Natural killer cell (primary cell): Measurements from ENCODE around the gene MSMB. TPM values are rescaled to one million over a fixed set of nuclear protein-coding genes. Genes with fewer than 3 reads are reported as not detected.
A peak's percentile ranks its signal among the peaks of the same experiment; 100 is the strongest.

Experiments used
- ATAC-seq, 3 donors: fragments of 150-1000 bp in 2 of 3; fragments of 200-7000 bp in 1 of 3; cut with Tn5 transposase; 1 replicate in 1 of 3; 2 replicates in 2 of 3; pipeline ENCODE4 v1.10.0; 2021; ENCODE audit warnings: mild to moderate bottlenecking in 2 of 3, moderate library complexity in 2 of 3
- DNase-seq, 2 donors: peaks; one replicate each; pipeline versions ENCODE4 v3.0.0 to v3.0.0-alpha.2; 2013 to 2021; ENCODE audit warnings: mixed read lengths in 1 of 2
- H3K27ac ChIP-seq: one replicate; pipeline ENCODE4 v1.5.1; 2013; ENCODE audit warnings: mild to moderate bottlenecking, low read length
- H3K27me3 ChIP-seq: one replicate; pipeline ENCODE4 v1.6.1; 2013; ENCODE audit warnings: low read length; ENCODE audit not compliant: control insufficient read depth, insufficient read depth
- H3K36me3 ChIP-seq: one replicate; pipeline ENCODE4 v1.6.1; 2013; ENCODE audit warnings: low read length; ENCODE audit not compliant: control insufficient read depth, insufficient read depth
- H3K4me1 ChIP-seq: one replicate; pipeline ENCODE4 v1.6.1; 2013; ENCODE audit warnings: low read length; ENCODE audit not compliant: control insufficient read depth, insufficient read depth
- H3K4me3 ChIP-seq: one replicate; pipeline ENCODE4 v1.5.1; 2013; ENCODE audit warnings: low read length
- H3K9me3 ChIP-seq: one replicate; pipeline ENCODE4 v1.6.1; 2013; ENCODE audit warnings: low read length; ENCODE audit not compliant: control insufficient read depth, insufficient read depth
- H3K27ac Mint-ChIP-seq, 2 donors: one replicate each; pipeline ENCODE4 v1.8.0; 2022; ENCODE audit warnings: mild to moderate bottlenecking in 2 of 2, mixed read lengths in 2 of 2, moderate library complexity in 1 of 2
- H3K27me3 Mint-ChIP-seq, 2 donors: one replicate each; pipeline ENCODE4 v1.8.0; 2022; ENCODE audit warnings: low read depth in 2 of 2, mixed read lengths in 2 of 2
- H3K36me3 Mint-ChIP-seq: one replicate; pipeline ENCODE4 v1.8.0; 2022; ENCODE audit warnings: mixed read lengths
- H3K4me1 Mint-ChIP-seq, 2 donors: one replicate each; pipeline ENCODE4 v1.8.0; 2022; ENCODE audit warnings: mixed read lengths in 2 of 2
- H3K4me3 Mint-ChIP-seq: one replicate; pipeline ENCODE4 v1.8.0; 2022; ENCODE audit warnings: mild to moderate bottlenecking, moderate library complexity, mixed read lengths
- H3K9me3 Mint-ChIP-seq, 2 donors: one replicate each; pipeline ENCODE4 v1.8.0; 2022; ENCODE audit warnings: mixed read lengths in 2 of 2
- WGBS: methylation state at CpG from one replicate; pipeline ENCODE4 v1.1.7; 2013; ENCODE audit warnings: missing lambda C conversion rate; ENCODE audit not compliant: insufficient coverage; 5-methylcytosine and 5-hydroxymethylcytosine counted together
- intact Hi-C: fragments of 100-400 bp; cut with micrococcal nuclease; formaldehyde crosslinking; loops from one replicate; pipeline ENCODE4 v1.14.2; 2022
- total RNA-seq, 4 donors: library from RNA; stranded (reverse); fragments of 120-200 nt in 1 of 4; gene quantifications; one replicate each; pipeline versions ENCODE4 v1.2.3 to v1.2.4, GENCODE V29; 2013 to 2022
- TF ChIP-seq, protein P1 (sequence below): fragments of 200-600 bp; IDR thresholded peaks from one replicate; pipeline ENCODE4 v1.8.0; 2022; ENCODE audit warnings: antibody characterized with exemption

MSMB gene
- total RNA-seq, 3 donors from 2014 or later (not counting 1 experiment from before 2014, with no cell fraction given), result not detected

DNA sequence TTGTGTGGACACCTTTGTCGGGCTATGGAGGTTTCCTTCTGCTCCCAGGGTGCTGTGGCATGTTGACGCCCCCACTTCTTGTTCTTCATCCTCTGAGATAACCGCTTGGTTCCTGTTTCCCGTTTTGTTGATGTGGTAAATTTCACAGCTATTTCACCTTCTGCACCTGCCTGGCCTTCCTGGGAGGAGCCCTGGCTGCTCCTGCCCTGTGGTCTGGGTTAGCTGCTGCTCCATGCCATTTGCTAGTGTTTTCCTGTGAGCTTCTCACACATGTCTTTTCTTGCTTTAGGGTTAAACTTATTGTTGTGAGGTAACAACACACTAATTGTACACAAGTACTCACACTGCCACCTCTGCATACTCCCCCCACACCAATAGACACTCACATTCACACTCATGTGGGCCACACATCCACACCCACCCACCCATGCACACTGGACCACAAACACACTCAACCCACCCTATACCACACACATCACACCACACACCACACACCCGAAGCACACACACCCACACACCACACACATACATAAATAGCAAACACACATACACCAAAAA, 46.5 kb upstream of the MSMB start:
- no peaks in the 10 kb centered on the region for H3K27me3 Mint-ChIP-seq
- H3K36me3 Mint-ChIP-seq, result no peaks in the 10 kb centered on the region
- TF ChIP-seq, protein P1, sequence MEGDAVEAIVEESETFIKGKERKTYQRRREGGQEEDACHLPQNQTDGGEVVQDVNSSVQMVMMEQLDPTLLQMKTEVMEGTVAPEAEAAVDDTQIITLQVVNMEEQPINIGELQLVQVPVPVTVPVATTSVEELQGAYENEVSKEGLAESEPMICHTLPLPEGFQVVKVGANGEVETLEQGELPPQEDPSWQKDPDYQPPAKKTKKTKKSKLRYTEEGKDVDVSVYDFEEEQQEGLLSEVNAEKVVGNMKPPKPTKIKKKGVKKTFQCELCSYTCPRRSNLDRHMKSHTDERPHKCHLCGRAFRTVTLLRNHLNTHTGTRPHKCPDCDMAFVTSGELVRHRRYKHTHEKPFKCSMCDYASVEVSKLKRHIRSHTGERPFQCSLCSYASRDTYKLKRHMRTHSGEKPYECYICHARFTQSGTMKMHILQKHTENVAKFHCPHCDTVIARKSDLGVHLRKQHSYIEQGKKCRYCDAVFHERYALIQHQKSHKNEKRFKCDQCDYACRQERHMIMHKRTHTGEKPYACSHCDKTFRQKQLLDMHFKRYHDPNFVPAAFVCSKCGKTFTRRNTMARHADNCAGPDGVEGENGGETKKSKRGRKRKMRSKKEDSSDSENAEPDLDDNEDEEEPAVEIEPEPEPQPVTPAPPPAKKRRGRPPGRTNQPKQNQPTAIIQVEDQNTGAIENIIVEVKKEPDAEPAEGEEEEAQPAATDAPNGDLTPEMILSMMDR, result no peak
- no peak overlapping the region for H3K4me3 ChIP-seq
- H3K27ac Mint-ChIP-seq, result no peak overlapping the region
- DNase-seq (peak in 1 of 2 donors; percentile 76), ATAC-seq (peak in 2 of 3 donors; percentile 41 to 45)
- WGBS, result 3% methylated on average over 5 of the region's 5 CpGs
- H3K27ac ChIP-seq, result peak overlapping the region; percentile 8
- peaks cover 9 to 19% of the 10 kb centered on the region in 2 donors for H3K4me1 Mint-ChIP-seq
- H3K9me3 Mint-ChIP-seq, result no peaks in the 10 kb centered on the region
- H3K27me3 ChIP-seq, result no peaks in the 10 kb centered on the region
- no peak overlapping the region for H3K4me3 Mint-ChIP-seq
- H3K4me1 ChIP-seq, result peaks cover 79% of the 10 kb centered on the region
- no peaks in the 10 kb centered on the region for H3K9me3 ChIP-seq
- intact Hi-C loops, result no loop called here
- H3K36me3 ChIP-seq, result no peaks in the 10 kb centered on the region

DNA sequence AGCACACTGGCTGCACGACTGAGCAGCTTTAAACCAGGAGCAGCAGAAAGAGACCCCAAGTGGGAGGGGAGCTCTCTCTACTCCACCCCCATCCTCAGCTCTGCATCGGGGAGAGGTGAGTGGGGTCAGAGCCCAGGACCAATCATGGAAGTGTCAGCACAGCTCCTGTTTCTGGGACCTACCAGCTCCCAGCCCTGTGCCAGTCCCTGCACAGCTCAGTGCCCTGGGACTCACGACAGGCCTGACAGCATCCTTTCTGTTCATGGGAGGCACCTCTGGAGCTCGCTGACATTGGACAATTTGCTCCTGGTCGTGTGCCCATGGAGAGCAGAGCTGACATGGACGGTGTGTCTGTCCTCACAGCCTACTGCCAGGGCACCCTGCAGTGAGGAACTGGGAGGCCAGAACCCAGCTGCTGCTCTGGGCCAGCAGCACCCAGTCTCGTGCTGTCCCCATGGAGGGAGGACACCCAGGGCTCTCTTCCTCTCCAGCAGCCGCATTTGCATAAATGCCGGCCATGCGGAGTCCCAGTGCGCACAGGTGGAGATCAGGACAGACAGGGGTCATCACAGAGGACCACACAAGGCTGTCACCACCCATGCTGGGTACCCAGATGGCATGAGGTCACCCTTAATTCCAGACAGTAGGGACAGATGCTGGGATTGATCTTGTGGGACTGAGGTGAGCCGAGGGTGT, 45.9 kb upstream of the MSMB start:
- H3K4me3 Mint-ChIP-seq, result no peak overlapping the region
- H3K27me3 ChIP-seq, result no peaks in the 10 kb centered on the region
- DNase-seq, result no peak
- no peak overlapping the region for H3K4me3 ChIP-seq
- no peaks in the 10 kb centered on the region for H3K27me3 Mint-ChIP-seq
- H3K4me1 ChIP-seq, result peaks cover 72% of the 10 kb centered on the region
- no peaks in the 10 kb centered on the region for H3K36me3 Mint-ChIP-seq
- H3K27ac ChIP-seq, result peak overlapping the region; percentile 6
- ATAC-seq, result peak in 2 of 3 donors; percentile 43 to 45
- no peaks in the 10 kb centered on the region for H3K9me3 ChIP-seq
- TF ChIP-seq, protein P1, result no peak
- no peak overlapping the region for H3K27ac Mint-ChIP-seq
- H3K36me3 ChIP-seq, result no peaks in the 10 kb centered on the region
- 30% methylated on average over 12 of the region's 12 CpGs for WGBS
- H3K4me1 Mint-ChIP-seq, result peaks cover 7 to 12% of the 10 kb centered on the region in 2 donors
- H3K9me3 Mint-ChIP-seq, result no peaks in the 10 kb centered on the region
- intact Hi-C loops, result no loop called here

DNA sequence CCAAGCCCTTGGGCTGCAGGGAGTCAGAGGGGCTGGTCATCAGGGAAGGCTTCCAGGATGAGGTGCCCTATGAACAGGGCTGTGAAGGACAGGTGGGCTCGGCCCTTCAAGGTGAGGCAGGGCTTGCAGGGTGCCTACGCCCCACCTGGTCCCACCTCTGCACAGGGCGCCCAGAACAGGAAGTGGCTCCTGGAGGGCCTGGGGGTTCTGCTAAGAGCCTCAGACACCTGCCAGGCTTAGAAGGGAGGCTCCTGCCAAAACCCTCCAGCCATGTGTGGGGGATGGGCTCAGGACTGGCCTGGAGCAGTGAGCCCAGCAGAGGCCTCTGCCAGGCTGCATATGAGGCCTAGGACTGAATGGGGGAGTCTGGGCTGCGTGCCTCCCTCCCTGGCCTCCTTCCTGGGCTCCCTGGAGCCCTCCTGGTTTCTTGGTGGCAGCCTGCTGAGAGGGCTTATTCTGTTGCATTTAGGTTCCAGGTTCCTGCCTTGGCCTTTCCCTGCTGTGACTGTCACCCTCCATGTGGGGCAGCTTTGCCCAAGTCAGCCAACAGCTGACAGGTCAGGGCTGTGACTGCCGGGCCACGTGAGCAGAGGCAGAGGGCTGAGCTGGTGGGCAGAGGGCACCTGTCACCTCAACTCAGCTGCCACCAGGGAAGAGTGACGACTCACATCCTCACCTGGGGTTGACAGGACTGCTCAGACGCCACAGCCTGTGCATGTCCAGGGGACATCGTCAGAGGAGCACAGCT, 45.2 kb upstream of the MSMB start:
- peak in 2 of 3 donors; percentile 12 to 34 for ATAC-seq
- Mint-ChIP-seq H3K4me3 (peak overlapping the region; percentile 45), H3K27ac (peak overlapping the region; percentile 10 to 30), H3K4me1 (peaks cover 3 to 5% of the 10 kb centered on the region in 2 donors), H3K27me3 (no peaks in the 10 kb centered on the region), H3K36me3 (no peaks in the 10 kb centered on the region), H3K9me3 (no peaks in the 10 kb centered on the region)
- Histone ChIP-seq H3K4me1 (peaks cover 65% of the 10 kb centered on the region), H3K27ac (no peak overlapping the region), H3K27me3 (no peaks in the 10 kb centered on the region), H3K4me3 (no peak overlapping the region), H3K36me3 (no peaks in the 10 kb centered on the region), H3K9me3 (no peaks in the 10 kb centered on the region)
- intact Hi-C loops, result no loop called here
- TF ChIP-seq, protein P1, result no peak
- WGBS, result 41% methylated on average over 9 of the region's 9 CpGs
- peak in 1 of 2 donors; percentile 52 for DNase-seq
